ENCODE measurements around the gene PABPN1L.

The PABPN1L gene

DNA sequence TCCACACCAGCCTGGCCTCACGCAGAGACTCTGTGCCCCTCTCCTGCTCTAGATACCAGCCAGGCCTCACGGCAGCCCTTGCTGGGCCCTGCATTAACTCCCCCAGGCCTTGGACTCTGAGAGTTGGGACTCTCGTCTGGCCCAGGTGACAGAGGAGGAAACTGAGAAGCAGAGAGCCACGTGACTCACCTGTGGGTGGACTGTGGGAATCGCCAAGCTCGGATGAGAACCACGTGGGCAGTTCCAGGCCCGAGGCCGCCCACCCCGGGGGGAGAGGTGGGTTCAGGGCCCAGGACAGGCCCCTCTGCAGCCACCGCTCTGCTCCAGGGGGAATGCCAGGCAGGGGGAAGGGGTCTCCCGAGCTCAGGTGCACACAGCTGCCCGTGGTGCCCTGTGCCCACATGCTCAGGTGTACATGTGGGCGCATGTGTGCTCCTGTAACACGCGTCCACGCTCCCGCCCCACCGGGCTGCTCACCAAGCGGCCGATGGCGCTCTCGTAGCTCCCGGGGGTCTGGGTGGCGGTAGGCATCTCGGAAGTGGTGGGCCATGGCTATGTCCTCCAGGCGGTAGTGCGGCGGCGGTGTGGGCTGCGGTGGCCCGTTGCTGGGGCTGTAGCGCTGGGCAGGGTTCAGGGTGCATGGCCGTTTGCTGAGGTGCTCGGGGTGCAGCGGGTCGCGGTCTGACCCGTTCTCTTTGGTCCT is 18.3 kb upstream of the PABPN1L start:
- in situ Hi-C loops (cut with HindIII; ENCODE audit: low sequenced_read_pairs) = no loop called here

GRCh38 chr16:88883946-88884345 is 17.5 kb upstream of the PABPN1L start:
- in situ Hi-C loops (cut with HindIII; ENCODE audit: low sequenced_read_pairs) = no loop called here

- in situ Hi-C loops (cut with HindIII; ENCODE audit: low sequenced_read_pairs) = no loop called here
Observed at GRCh38 chr16:88883117-88883895, 16.8 kb upstream of the PABPN1L start.

- in situ Hi-C loops (cut with HindIII; ENCODE audit: low sequenced_read_pairs) = no loop called here
Observed at GRCh38 chr16:88882358-88883030, 16.0 kb upstream of the PABPN1L start.

DNA sequence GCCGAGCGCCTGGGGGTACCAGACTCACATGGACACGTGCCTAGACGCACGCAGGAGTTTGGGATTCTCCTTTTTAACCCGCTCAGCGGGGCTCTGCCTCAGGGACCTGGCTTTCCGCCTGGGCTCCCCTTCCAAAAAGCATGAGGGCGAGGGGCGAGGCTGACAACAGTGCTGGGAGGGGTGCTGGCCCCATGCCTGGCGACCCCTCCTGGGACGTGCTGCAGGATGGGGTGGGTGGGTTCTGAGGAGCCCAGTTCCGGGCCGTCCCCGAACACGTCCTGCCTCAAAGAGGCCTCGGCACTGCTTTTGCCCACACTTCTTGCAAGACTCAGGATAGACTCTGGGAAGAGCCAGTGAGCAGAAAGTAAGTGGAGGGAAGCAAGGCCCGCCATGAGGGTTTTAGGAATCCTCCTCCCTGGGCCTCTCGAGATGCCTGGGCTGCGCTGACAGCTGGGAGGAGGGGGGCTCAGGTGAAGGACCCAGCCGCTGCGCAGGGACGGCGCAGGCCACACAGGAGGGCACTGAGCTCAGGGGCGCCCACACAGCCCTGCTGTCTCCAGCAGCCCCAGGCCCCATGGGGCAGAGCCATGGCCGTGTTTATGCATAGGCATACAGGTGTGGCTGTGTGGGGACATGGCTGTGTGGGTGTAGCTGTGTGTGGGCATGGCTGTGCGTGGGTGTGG is 15.4 kb upstream of the PABPN1L start:
- in situ Hi-C loops (cut with HindIII; ENCODE audit: low sequenced_read_pairs) = no loop called here

DNA sequence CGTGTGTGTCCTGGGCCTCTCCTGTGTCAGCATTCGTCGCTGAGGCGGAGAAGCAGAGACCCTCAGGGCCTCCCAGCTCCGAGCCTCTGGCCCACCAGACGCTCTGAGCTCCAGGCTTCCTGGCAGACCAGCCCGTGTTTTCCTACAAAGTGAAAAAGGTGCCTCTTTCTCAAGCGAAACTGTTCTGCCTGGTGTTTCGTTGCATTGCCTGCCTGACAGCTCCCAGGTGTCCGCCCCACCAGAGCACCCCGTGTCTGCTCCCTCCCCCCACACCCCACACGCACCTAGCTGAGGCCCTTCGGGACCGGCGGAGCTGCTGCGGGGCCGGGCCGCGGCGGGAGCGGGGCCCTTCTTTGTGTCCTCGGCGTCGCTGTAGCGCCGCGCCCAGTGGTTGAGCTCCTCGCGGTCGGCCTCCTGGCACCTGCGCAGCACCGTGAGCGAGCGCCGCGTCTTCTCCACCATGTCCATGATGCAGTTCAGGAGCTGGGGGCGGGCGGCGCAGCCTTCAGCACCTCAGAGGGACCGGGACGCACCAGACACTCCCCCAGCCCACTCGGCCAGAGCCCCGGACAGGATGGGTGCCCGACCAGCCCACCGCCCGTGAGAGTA is 14.7 kb upstream of the PABPN1L start:
- in situ Hi-C loops (cut with HindIII; ENCODE audit: low sequenced_read_pairs) = no loop called here

DNA sequence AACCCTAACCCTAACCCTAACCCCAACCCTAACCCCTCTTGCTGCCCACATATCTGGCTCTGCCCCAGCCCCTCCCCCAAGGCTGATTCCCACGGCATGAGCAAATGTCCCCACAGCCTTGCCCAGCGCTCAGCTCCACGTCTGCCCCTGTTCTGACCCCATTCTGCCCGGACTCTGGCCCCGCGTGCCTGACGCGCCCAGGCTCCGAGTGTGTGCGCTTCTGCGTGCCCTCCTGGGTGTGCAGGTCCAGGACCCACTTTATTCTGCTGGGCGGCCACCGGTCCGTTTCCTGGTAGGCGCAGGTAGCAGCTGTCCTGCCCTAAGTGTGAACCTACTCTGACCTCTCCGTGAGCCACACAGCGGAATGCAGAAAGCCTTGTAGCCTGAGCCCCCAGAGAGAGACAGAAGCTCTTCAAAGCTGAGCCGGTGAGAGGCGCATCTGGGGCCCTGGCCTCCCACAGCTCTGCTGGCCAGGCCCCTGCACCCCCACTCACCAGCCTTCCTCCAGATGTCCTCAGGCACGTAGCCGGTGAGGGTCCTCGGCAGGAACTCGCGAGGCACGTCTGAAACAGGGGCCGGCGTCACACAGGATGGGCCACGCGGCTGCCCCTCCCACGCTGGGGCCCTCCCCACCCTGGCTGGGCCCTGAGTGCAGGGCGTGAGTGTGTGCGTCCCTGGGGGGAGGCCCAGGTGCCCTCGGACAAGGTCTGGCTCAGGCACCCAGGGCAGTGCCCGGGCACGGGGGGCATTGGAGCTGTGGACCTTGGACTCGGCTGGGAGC is 14.0 kb upstream of the PABPN1L start:
- in situ Hi-C loops (cut with HindIII; ENCODE audit: low sequenced_read_pairs) = no loop called here

DNA sequence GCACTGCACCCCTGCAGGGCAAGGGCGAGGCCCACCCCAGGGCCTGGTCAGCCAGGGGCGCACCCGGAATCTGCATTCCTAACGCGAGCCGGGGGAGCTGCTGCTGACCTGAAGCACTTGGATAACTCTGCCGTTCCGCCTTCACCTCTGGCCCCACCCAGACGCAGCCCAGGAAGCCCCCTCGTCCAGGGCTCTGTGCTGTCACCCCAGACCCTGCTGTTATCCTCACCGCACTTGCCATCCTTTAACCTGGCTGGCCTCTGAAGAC is 13.3 kb upstream of the PABPN1L start:
- in situ Hi-C loops (cut with HindIII; ENCODE audit: low sequenced_read_pairs) = no loop called here

- in situ Hi-C loops (cut with HindIII; ENCODE audit: low sequenced_read_pairs) = no loop called here
Observed at GRCh38 chr16:88878967-88879787, 12.7 kb upstream of the PABPN1L start.

GRCh38 chr16:88878356-88878755 is 11.9 kb upstream of the PABPN1L start:
- in situ Hi-C loops (cut with HindIII; ENCODE audit: low sequenced_read_pairs) = no loop called here

GRCh38 chr16:88877564-88878289 is 11.3 kb upstream of the PABPN1L start:
- in situ Hi-C loops (cut with HindIII; ENCODE audit: low sequenced_read_pairs) = no loop called here

- in situ Hi-C loops (cut with HindIII; ENCODE audit: low sequenced_read_pairs) = no loop called here
Observed at GRCh38 chr16:88876942-88877526, 10.6 kb upstream of the PABPN1L start.

- in situ Hi-C loops (cut with HindIII; ENCODE audit: low sequenced_read_pairs) = no loop called here
Observed at GRCh38 chr16:88875703-88876234, 9.3 kb upstream of the PABPN1L start.

DNA sequence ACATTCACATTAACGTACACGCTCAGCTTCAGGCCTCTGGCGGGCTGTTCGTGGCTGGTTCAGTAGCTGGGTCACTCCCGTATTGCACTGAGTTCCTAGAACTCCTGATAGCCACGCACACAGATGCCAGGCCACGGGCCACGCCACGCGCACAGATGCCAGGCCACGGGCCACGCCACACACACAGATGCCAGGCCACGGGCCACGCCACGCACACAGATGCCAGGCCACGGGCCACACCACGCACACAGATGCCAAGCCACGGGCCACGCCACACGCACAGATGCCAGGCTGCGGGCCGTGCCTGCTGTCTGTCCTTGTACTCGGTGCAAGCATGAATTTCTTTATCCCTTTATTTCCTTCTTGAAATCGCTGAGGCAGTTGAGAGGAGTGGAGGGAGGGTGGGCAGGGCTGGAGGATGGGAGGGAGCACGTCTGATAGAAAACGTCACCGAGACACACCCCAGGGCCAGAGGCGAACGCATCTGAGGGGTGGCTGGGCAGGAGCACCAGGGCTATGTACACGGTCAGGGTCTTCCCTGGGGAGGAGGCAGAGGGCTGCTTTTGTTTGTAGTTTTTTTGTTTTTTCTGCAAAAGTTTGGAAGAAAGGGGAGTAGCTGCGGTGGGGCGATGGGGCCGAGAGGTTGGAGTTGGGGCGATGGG is 8.6 kb upstream of the PABPN1L start:
- in situ Hi-C loops (cut with HindIII; ENCODE audit: low sequenced_read_pairs) = no loop called here

DNA sequence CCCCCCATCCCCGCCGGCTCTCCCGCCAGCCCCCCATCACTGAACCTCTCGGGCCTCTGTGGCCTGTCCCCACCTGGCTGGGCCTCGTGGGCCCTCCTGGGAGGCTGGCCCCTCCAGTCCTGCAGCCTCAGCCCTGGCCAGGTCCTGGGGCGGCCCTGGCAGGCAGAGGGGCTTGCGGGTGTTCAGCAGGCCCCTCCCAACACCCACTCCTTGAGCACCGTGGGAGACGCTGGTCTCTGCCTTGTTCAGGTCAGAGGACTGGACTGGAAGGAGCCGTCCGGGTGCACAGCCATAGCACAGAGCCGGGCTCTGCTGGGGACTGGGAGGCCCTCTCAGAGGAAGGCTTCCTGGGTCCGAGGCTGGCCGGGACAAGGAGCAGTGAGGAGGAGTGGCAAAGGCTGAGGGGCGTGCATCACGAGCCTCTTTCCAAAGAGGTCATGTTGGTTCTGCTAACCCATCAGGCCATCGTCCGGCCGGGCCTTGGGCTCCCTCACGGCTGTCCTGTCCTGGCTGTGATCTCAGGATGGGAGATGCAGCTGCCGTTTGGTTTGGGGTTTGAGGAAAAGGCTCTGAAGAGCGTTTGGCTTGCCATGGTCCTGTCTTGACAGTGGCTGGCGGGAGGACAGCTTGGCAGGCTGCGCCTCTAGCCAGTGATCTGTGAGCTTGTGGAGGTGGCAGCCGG is 6.3 kb upstream of the PABPN1L start:
- in situ Hi-C loops (cut with HindIII; ENCODE audit: low sequenced_read_pairs) = no loop called here

DNA sequence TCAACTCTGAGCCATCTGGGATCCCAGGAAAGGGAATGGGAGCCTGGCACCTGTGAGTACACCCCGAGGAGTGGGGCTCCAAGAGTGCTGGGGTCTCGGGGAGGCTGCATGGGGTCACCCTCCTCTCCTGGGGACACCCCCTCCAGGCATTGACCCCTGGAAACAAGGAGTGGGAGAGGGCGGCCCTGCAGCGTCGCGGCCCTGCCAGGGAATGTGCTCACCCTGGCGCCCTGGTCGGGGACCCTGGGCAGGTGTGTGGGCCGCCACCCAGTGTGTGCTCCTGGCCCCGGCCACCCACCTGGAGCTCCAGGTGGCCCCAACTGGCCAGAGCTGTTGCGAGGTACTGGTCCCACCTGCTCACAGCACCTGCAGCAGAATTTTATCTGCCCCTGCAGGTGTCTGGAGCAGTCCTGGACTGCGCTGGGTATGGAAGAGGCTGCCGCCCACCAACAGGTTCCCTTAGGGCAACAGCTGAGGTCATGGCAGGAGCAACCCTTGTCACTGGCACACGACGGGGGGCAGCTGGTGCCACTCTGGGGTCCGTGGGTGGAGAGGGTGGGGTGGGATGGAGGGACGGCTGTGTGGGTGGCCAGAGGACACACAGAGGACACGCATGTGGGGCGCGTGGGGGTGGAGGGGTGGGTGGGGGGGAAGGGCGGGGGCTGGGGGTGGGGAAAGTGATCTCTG is 5.4 kb upstream of the PABPN1L start:
- in situ Hi-C loops (cut with HindIII; ENCODE audit: low sequenced_read_pairs) = no loop called here

DNA sequence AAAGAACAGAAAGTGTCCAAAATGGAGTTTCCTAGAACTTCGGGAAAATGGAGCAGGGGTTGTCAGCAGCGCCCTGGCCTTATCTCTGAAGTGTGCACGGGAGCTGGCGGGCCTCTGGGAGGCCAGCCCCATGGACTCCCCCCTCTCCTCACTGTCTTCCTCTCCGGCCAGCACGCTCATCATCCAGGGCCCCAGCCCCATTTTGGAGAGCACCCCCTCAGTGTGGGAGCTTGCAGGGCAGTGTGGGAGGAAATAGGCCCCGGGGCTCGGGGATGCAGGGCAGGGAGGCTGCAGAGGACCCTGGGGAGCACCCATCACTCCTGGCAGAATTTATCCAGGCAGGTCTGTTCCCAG is 4.9 kb upstream of the PABPN1L start:
- in situ Hi-C loops (cut with HindIII; ENCODE audit: low sequenced_read_pairs) = no loop called here

Data from DLD1 (cell line).